ENCODE measurements around the gene KITLG.
"Not testable (repeated sequence)": the region's sequence is repeated elsewhere in the genome, so short reads cannot be mapped to it uniquely, and the experiment has no call there.

The KITLG gene

DNA sequence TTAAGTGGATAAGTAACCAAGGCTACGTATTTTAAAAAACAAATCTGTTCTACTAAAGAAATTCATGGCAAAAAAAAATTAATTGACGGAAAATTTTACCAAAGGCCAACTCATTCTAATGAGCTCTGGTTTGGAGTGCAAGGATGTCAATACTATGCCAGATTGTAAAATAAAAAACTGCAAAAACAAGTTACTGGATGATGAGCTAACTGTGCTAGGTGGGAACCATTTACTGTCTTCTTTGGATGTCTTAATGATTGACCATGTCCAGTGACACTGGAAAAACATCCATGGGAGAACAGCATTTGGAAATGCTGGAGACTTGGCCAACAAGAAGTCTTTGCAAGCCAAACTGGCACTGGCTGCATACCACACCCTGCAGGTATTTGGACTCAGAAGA, 41.6 kb downstream of the KITLG start:
- no peak for DNase-seq

- no peak for DNase-seq
Observed at GRCh38 chr12:88538250-88538649, 42.0 kb downstream of the KITLG start.

GRCh38 chr12:88530868-88531267, 49.4 kb downstream of the KITLG start:
- DNase-seq, result no peak

GRCh38 chr12:88529531-88530488, 50.5 kb downstream of the KITLG start:
- no peak for DNase-seq

DNA sequence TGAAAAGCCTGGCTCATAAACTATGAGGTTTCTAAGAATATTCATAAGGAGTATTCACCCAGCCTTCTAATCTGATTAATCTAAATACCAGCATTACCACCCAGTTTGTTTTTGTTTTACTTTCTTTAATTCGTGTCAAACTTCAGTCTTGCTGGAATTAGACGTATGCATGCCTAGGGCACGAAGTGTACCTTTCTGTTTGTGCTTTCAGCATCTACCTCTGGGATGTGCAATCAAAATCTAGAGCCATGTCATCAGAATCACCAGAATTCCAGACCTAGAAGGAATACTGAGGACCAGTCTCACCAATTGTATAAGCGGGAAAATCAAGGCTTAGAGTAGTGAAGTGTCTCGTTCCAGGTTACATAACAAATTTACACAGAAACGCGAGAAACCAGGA, 57.3 kb downstream of the KITLG start:
- DNase-seq, result no peak

- peak; percentile 37 for DNase-seq
Observed at GRCh38 chr12:88520436-88520820, 59.8 kb downstream of the KITLG start.

GRCh38 chr12:88519802-88520435, 60.4 kb downstream of the KITLG start:
- peak; percentile 15 for DNase-seq

GRCh38 chr12:88518863-88519403, 61.3 kb downstream of the KITLG start:
- DNase-seq, result no peak

- no peak for DNase-seq
Observed at GRCh38 chr12:88516811-88517210, 63.5 kb downstream of the KITLG start.

DNA sequence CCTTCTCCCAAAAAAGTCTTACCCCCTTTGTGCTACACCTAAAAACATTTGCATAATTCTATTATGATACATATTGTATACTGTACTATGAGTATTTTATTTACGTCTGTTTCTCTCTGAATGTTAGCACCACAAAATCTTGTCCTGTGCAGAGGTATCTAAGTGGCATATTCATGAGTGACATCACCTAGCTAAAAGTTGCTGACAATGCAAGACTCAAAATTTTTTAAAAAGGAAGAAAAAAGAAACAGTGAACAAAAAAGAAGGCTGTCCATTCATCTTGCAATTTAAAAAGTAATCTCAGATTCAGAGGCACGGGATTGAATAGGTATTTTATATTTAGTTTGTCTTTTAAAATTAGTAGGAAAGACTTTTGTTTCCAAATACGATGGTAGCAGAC, 69.4 kb downstream of the KITLG start:
- DNase-seq, result no peak

DNA sequence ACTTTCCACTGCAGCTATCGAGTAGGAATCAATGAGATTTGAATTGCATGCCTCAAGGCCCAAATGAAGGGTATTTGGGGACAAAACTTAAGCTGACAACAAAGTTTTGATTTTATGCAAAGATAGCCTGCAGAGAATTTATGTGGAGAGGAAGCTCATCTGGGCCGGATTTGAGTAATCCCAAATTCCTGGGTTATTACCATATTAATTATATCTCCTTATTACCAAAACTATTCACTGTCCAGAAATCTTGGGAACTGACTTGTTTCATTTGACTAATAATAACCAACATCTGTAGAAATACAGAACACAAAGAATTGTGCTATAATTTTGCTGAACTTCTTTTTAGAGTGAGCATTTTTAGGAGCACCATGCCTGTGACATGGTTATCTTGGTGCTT, 70.4 kb downstream of the KITLG start:
- DNase-seq, result peak; percentile 56

DNA sequence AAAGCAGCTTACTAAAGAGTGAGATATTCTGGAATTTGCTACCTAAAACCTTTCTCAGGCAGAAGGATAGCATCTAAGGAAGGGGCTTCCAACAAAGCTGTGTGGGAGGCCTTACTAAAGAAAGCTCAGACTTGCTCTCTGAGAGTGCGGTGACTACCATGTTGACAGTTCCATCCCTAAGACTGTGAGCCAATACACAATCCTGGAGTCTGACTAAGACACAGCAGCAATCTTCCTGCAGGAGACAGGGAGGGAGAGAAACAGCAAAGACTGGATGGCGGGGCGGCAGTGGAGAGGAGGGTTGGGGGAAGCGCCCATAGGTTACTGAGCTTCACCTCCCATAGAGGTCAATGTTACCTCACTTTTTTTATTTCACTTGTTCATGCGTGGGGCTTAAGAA, 70.9 kb downstream of the KITLG start:
- DNase-seq, result peak; percentile 69

DNA sequence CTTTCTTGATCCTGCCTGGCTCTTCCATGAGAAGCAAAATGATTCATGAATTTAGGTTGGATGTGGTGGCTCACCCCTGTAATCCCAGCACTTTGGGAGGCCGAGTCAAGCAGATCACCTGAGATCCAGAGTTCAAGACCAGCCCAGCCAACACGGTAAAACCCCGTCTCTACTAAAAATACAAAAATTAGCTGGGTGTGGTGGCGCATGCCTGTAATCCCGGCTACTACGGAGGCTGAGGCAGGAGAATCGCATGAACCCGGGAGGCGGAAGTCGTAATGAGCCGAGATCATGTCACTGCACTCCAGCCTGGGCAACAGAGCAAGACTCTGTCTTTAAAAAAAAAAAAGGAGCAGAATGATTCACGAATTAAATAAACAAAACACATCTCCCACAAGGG, 72.4 kb downstream of the KITLG start:
- not testable (repeated sequence) for DNase-seq

GRCh38 chr12:88507270-88507669, 73.0 kb downstream of the KITLG start:
- DNase-seq, result no peak

DNA sequence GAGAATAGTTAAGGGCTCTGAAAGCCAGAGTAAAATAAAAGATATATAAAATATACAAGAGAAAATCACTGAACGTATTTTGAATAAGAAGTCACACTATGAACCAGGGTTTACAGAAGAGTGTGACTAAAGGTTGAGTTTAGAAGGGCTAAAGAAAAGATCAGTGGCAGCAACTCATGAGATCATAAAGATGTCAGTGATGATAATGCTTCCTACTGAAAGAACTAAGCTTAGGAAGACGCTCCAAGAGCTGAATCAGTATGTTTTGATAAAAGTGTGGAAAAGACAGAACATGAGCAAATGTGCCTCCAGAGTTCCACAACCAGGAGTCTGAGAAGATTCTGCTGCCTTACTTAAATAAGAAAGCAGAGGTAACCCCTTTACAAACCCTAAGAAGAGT, 74.6 kb downstream of the KITLG start:
- peak; percentile 13 for DNase-seq

DNA sequence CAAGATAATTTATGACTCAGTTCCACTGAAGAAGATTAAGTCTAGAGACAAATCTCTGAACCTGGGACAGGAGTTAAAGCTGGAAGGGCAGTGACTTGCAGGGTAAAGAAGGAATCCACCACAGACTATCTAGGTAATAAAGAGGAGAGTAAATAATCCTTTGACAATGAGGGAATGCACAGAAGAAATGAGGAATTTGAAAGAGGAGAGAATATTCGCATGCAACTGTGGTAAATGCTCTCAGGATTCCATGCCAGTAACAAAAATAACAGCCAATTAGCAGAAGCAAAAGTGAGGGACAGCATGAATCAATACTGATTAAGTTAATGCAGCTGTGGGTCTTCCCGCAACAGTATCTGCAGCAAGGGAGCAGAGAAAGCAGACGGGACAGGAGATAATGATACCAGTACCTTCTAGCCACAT, 77.0 kb downstream of the KITLG start:
- peak; percentile 44 for DNase-seq

DNA sequence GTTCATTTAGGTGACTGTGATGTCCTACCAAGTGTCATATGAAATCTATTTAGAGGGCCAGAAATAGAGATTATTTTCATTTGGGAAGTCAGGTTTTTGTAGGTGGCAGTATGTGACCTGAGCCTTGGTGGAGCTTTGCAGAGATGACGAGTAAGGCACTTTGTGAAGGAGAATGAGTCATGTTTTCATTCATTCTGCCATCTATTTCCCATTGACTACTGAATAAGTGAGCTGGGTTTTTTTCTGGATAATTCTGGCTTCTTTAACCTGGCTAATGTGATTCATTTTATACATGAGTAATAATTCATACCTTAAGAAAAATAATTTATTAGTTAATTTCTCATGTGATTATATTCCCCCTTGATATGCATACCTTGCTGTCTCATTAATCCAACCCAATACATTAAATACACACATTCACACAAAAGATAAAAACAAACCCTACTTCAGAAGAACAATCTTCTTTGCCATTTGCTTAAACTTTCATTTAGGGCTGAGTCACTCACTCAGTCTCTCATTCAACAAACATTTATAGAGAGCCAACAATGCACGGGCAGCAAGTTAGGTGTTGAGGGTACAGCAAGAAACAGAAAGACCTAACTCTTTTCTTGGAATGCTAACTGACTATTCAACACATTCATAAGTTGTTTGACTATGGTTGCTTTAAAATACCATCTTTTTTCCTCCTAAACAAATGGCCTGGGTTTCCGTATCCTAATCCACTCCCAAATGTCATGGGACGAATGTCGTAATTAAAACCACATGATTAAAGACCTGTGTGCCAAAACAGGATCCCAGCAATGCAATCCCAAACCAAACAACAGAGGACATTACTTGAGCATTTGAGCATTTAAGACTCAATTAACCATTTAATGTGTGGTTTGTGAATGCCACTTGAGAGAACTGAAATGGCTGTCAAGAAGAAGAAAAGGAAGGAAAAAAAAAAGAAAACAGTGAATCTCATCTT, 78.0 kb downstream of the KITLG start:
- DNase-seq, result peak; percentile 42

- peak; percentile 68 for DNase-seq
Observed at GRCh38 chr12:88496891-88497371, 83.3 kb downstream of the KITLG start.

GRCh38 chr12:88496429-88496828, 83.8 kb downstream of the KITLG start:
- no peak for DNase-seq

DNA sequence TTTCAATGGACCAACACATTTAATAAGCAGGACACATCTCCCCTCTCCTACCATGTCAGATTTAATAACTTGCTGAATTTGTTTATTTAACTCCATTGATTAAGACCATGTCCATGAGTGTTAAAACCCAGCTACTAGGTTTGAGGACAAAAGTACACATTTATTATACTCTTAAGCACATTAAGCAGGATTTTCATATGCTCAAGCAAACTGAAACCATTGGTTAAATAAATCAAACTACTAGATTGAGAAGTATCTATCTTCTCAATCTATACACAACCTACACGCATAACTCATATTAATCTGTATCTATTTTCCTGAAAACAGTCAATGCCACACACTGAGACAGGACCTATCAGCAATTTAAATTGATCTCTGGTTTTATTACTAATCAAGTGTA, 85.2 kb downstream of the KITLG start:
- no peak for DNase-seq

GRCh38 chr12:88494520-88494919, 85.8 kb downstream of the KITLG start:
- no peak for DNase-seq

DNA sequence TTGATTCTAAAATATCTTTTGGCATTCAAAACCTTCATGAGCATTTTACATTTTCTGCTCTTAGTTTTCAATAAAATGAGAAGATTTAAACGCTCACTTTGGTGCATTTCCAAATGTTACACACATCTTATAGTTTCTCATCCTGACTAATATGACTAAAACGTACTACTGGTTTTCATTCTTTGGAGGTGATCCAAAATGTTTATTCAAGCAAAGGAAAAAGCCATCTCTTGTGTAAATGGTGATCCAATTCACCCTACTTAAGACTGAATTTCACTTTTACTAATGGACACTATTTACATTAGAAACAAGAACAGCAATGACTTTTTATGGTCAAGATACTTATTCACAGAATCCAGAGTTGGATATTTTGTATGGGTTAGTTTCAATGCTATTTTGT, 86.6 kb downstream of the KITLG start:
- peak; percentile 93 for DNase-seq

- no peak for DNase-seq
Observed at GRCh38 chr12:88490425-88490824, 89.8 kb downstream of the KITLG start.
